HCT116 (cell line): ENCODE measurements around the gene SLC38A6. TPM values are rescaled to one million over a fixed set of nuclear protein-coding genes. Genes with fewer than 3 reads are reported as not detected.

Experiments used
- ATAC-seq: fragments of 200-7000 bp; cut with Tn5 transposase; 2 replicates; pipeline ENCODE4 v1.9.1; 2020; ENCODE audit warnings: mild to moderate bottlenecking, moderate library complexity
- BruUV-seq: library from RNA; stranded (reverse); fragments of 400-500 nt; replicated peaks from 2 replicates; lab custom pipeline; 2021; lab: Mats Ljungman, UMichigan
- CTCF ChIA-PET: fragments of 300-600 bp; sonication (Branson Sonifier 250); formaldehyde crosslinking; loops from one replicate; lab custom pipeline; 2021; ENCODE audit warnings: antibody characterized with exemption; lab: Charles Lee
- POLR2A ChIA-PET: fragments of 300-600, 350-600 bp; sonication (Branson Sonifier 250); formaldehyde crosslinking; loops from one replicate; lab custom pipeline; 2021; ENCODE audit warnings: antibody characterized with exemption; lab: Charles Lee
- RAD21 ChIA-PET, 2 experiments: fragments of 300-600 bp; sonication (Branson Sonifier 250); formaldehyde crosslinking; loops; one replicate each; lab custom pipeline; 2023; ENCODE audit warnings: low total read pairs in 2 of 2; ENCODE audit not compliant: uncharacterized antibody in 2 of 2, unreplicated experiment in 2 of 2, low non-redundant PET in 1 of 2; lab: Charles Lee
- DNase-seq: peaks from one replicate; pipeline ENCODE4 v3.0.0-alpha.2; 2010; ENCODE audit warnings: low read depth, low spot score
- H2AFZ ChIP-seq: fragments of 200-600 bp; shearing (Covaris generic), sonication (generic); 2 replicates; pipeline ENCODE4 v1.6.1; 2017; ENCODE audit warnings: low read depth, mixed run types, mixed read lengths, antibody characterized with exemption, low read length; ENCODE audit not compliant: poor library complexity, severe bottlenecking
- H3K27ac ChIP-seq: 2 replicates; pipeline ENCODE4 v1.5.1; 2012; ENCODE audit warnings: low read depth, low read length
- H3K27me3 ChIP-seq: fragments of 200-600 bp; sonication (generic); 2 replicates; pipeline ENCODE4 v1.6.1; 2016; ENCODE audit warnings: mixed run types, low read length, mixed read lengths; ENCODE audit not compliant: insufficient read depth
- H3K36me3 ChIP-seq, 2 experiments: fragments of 200-500 bp in 1 of 2; fragments of 200-600 bp in 1 of 2; sonication (Bioruptor generic) in 1 of 2; sonication (generic) in 1 of 2; 2 replicates each; pipeline versions ENCODE4 v1.5.1 to v1.6.1; 2014 to 2016; ENCODE audit warnings: low read length in 2 of 2, inconsistent platforms in 1 of 2, mixed read lengths in 1 of 2, mixed run types in 1 of 2; ENCODE audit not compliant: insufficient read depth in 2 of 2, control insufficient read depth in 1 of 2
- H3K4me1 ChIP-seq, 2 experiments: fragments of 200-600 bp in 1 of 2; sonication (generic) in 1 of 2; 2 replicates each; pipeline versions ENCODE4 v1.5.1 to v1.6.1; 2012 to 2017; ENCODE audit warnings: low read length in 2 of 2, inconsistent platforms in 1 of 2, mild to moderate bottlenecking in 1 of 2, mixed read lengths in 1 of 2, mixed run types in 1 of 2, moderate library complexity in 1 of 2; ENCODE audit not compliant: insufficient read depth in 2 of 2, control insufficient read depth in 1 of 2
- H3K4me2 ChIP-seq: fragments of 200-600 bp; sonication (generic); 2 replicates; pipeline ENCODE4 v1.6.1; 2017; ENCODE audit warnings: mixed run types, low read length, mixed read lengths
- H3K4me3 ChIP-seq, 2 experiments: fragments of 200-600 bp in 1 of 2; sonication (generic) in 1 of 2; replicated peaks in 1 of 2; 2 replicates each; pipeline ENCODE4 v1.5.1; 2011 to 2016; ENCODE audit warnings: low read length in 2 of 2, control low read depth in 1 of 2, low read depth in 1 of 2, mild to moderate bottlenecking in 1 of 2, mixed read lengths in 1 of 2, mixed run types in 1 of 2
- H3K79me2 ChIP-seq: fragments of 200-600 bp; sonication (generic); 2 replicates; pipeline ENCODE4 v1.6.1; 2017; ENCODE audit warnings: mild to moderate bottlenecking, mixed run types, low read length, moderate library complexity, mixed read lengths; ENCODE audit not compliant: insufficient read depth
- H3K9ac ChIP-seq: fragments of 200-600 bp; sonication (generic); 2 replicates; pipeline ENCODE4 v1.6.1; 2016; ENCODE audit warnings: low read length, mixed read lengths
- H3K9me2 ChIP-seq: fragments of 200-600 bp; sonication (generic), shearing (Covaris generic); 2 replicates; pipeline ENCODE4 v1.6.1; 2017; ENCODE audit warnings: mixed run types, mild to moderate bottlenecking, moderate library complexity; ENCODE audit not compliant: insufficient read depth
- H3K9me3 ChIP-seq, 2 experiments: fragments of 200-500 bp in 1 of 2; fragments of 200-600 bp in 1 of 2; sonication (Bioruptor generic) in 1 of 2; sonication (generic) in 1 of 2; 2 replicates each; pipeline ENCODE4 v1.6.1; 2014 to 2017; ENCODE audit warnings: low read length in 2 of 2, mixed read lengths in 2 of 2, inconsistent platforms in 1 of 2, low read depth in 1 of 2, mild to moderate bottlenecking in 1 of 2, mixed run types in 1 of 2, moderate library complexity in 1 of 2; ENCODE audit not compliant: control insufficient read depth in 1 of 2, insufficient read depth in 1 of 2
- H4K20me1 ChIP-seq: fragments of 200-600 bp; sonication (generic), shearing (Covaris generic); 2 replicates; pipeline ENCODE4 v1.6.1; 2017; ENCODE audit warnings: mixed run types, mild to moderate bottlenecking, moderate library complexity; ENCODE audit not compliant: insufficient read depth
- CBX3 ChIP-seq: IDR thresholded peaks from 2 replicates; pipeline ENCODE4 v1.6.1; 2012; ENCODE audit warnings: low read depth
- EGR1 ChIP-seq: IDR thresholded peaks from 2 replicates; pipeline ENCODE4 v1.6.1; 2012; ENCODE audit warnings: low read depth
- ELF1 ChIP-seq: IDR thresholded peaks from 2 replicates; pipeline ENCODE4 v1.6.1; 2012; ENCODE audit warnings: low read depth, borderline replicate concordance
- EZH2 ChIP-seq: fragments of 200-600 bp; sonication (generic); IDR thresholded peaks from 2 replicates; pipeline ENCODE4 v1.6.1; 2017; ENCODE audit warnings: antibody characterized with exemption, mixed run types
- JUND ChIP-seq: IDR thresholded peaks from 2 replicates; pipeline ENCODE4 v1.6.1; 2012
- MAX ChIP-seq: IDR thresholded peaks from 2 replicates; pipeline ENCODE4 v1.6.1; 2012
- SIN3A ChIP-seq: IDR thresholded peaks from 2 replicates; pipeline ENCODE4 v1.6.1; 2012; ENCODE audit warnings: low read depth
- SP1 ChIP-seq: IDR thresholded peaks from 2 replicates; pipeline ENCODE4 v1.6.1; 2012; ENCODE audit warnings: low read depth
- TCF7L2 ChIP-seq: IDR thresholded peaks from 2 replicates; pipeline ENCODE4 v1.7.0; 2011; ENCODE audit warnings: borderline replicate concordance, inconsistent platforms; ENCODE audit not compliant: insufficient read depth, insufficient read length; ENCODE audit errors: extremely low read depth
- YY1 ChIP-seq: IDR thresholded peaks from 2 replicates; pipeline ENCODE4 v1.6.1; 2011; ENCODE audit warnings: low read length, low read depth, moderate library complexity, mild to moderate bottlenecking; ENCODE audit not compliant: insufficient replicate concordance; ENCODE audit errors: extremely low read depth
- ZFX ChIP-seq: fragments of 450-650 bp; IDR thresholded peaks from 2 replicates; pipeline ENCODE4 v1.6.1; 2017
- intact Hi-C: fragments of 100-400 bp; cut with micrococcal nuclease; formaldehyde crosslinking; loops from 2 replicates; pipeline ENCODE4 v1.10.0; 2022
- total RNA-seq: library from RNA; stranded (reverse); gene quantifications from one replicate; pipeline ENCODE4 v1.2.1, GENCODE V29; 2021; ENCODE audit not compliant: unreplicated experiment
- TF ChIP-seq, protein P1 (sequence below): IDR thresholded peaks from 2 replicates; pipeline ENCODE4 v1.6.1; 2012

Gene SLC38A6
- total RNA-seq, 1 experiment from 2014 or later, result 9.5 TPM

DNA sequence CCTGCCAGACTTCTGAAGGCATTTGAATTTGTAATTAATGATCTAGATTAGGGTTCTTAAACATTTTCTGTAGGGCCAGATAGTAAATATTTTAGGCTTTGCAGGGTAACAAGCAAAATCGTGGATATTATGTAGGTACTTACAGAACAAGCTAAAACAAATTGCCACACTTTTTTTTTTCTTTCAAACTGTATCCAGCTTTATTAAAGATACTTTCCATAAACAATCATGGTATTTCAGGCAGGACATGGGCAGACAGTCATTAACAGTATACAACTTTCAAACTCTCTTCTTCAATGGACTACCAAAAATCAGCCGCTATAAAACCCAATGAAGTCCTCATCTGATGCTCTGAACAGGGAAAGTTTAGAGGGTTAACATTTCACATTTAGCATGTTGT is 9.8 kb upstream of the SLC38A6 start:
- ChIA-PET RAD21 (no interaction called here), CTCF (no interaction called here), POLR2A (no interaction called here)
- H3K9me2 ChIP-seq, result no peaks in the 10 kb centered on the region
- ATAC-seq, result no peak
- H3K27ac ChIP-seq, result no peak overlapping the region
- intact Hi-C loops, result loop anchor here (5.0 kb wide), 1 partner anchor 109 kb away; no protein-coding TSS in a partner anchor
- no peak overlapping the region for H3K4me3 ChIP-seq
- H3K9ac ChIP-seq, result no peak overlapping the region
- H4K20me1 ChIP-seq, result no peaks in the 10 kb centered on the region
- no peaks in the 10 kb centered on the region for H3K9me3 ChIP-seq
- TF ChIP-seq YY1 (no peak), EGR1 (no peak), CBX3 (no peak), SIN3A (no peak), TCF7L2 (no peak), EZH2 (no peak), JUND (no peak)
- no peaks in the 10 kb centered on the region for H3K27me3 ChIP-seq
- H3K79me2 ChIP-seq, result peaks cover 2% of the 10 kb centered on the region
- H3K4me2 ChIP-seq, result no peak overlapping the region
- no peak overlapping the region for H2AFZ ChIP-seq
- peaks cover 4 to 5% of the 10 kb centered on the region in 2 experiments; a peak in 2 of 4 replicates for H3K36me3 ChIP-seq
- H3K4me1 ChIP-seq, result no peaks in the 10 kb centered on the region
- no TSS peak for BruUV-seq
- DNase-seq, result no peak

- TF ChIP-seq SIN3A, result no peak
- no peak for TF ChIP-seq ELF1
- TF ChIP-seq ZFX, result no peak
- TF ChIP-seq MAX, result no peak
- no peak for TF ChIP-seq SP1
- TF ChIP-seq TCF7L2, result no peak
- no peak for TF ChIP-seq EGR1
- TF ChIP-seq, protein P1, sequence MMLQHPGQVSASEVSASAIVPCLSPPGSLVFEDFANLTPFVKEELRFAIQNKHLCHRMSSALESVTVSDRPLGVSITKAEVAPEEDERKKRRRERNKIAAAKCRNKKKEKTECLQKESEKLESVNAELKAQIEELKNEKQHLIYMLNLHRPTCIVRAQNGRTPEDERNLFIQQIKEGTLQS, result no peak
- Histone ChIP-seq H3K9me3 (no peaks in the 10 kb centered on the region), H2AFZ (no peak overlapping the region), H4K20me1 (no peaks in the 10 kb centered on the region), H3K36me3 (peaks cover 5 to 6% of the 10 kb centered on the region in 2 experiments; a peak in 2 of 4 replicates), H3K27me3 (no peaks in the 10 kb centered on the region), H3K79me2 (peaks cover 12% of the 10 kb centered on the region), H3K27ac (no peak overlapping the region), H3K9me2 (no peaks in the 10 kb centered on the region), H3K9ac (no peak overlapping the region), H3K4me3 (no peak overlapping the region), H3K4me2 (no peak overlapping the region), H3K4me1 (no peaks in the 10 kb centered on the region)
- ATAC-seq, result no peak
- ChIA-PET POLR2A (no interaction called here), CTCF (no interaction called here), RAD21 (no interaction called here)
- DNase-seq, result no peak
- intact Hi-C loops, result loop anchor here (5.0 kb wide), 1 partner anchor 110 kb away; no protein-coding TSS in a partner anchor
- BruUV-seq, result no TSS peak
Measured at GRCh38 chr14:60972295-60972694, 8.8 kb upstream of the SLC38A6 start.
